Endodermal cell (in vitro differentiated cells): ENCODE measurements around the gene TM4SF18. TPM values are rescaled to one million over a fixed set of nuclear protein-coding genes. Genes with fewer than 3 reads are reported as not detected.

ENCODE experiments used
- DNase-seq: peaks from one replicate; pipeline ENCODE4 v3.0.0-alpha.2; 2017
- H3K27ac ChIP-seq: 2 replicates; pipeline ENCODE4 v1.5.1; 2013; ENCODE audit warnings: mild to moderate bottlenecking, low read depth, low read length, moderate library complexity
- H3K27me3 ChIP-seq: 2 replicates; pipeline ENCODE4 v1.6.1; 2013; ENCODE audit warnings: mild to moderate bottlenecking, low read length, moderate library complexity; ENCODE audit not compliant: insufficient read depth, control insufficient read depth, poor library complexity, severe bottlenecking
- H3K36me3 ChIP-seq: 2 replicates; pipeline ENCODE4 v1.7.0; 2013; ENCODE audit warnings: mild to moderate bottlenecking, low read length, moderate library complexity; ENCODE audit not compliant: control insufficient read depth, insufficient read depth
- H3K4me1 ChIP-seq: one replicate; pipeline ENCODE4 v1.7.0; 2013; ENCODE audit warnings: low read length; ENCODE audit not compliant: control insufficient read depth, insufficient read depth
- H3K4me3 ChIP-seq: 2 replicates; pipeline ENCODE4 v1.5.1; 2013; ENCODE audit warnings: mild to moderate bottlenecking, low read length, moderate library complexity
- H3K9ac ChIP-seq: 2 replicates; pipeline ENCODE4 v1.6.1; 2013; ENCODE audit warnings: mild to moderate bottlenecking, low read length, moderate library complexity; ENCODE audit not compliant: poor library complexity, severe bottlenecking; ENCODE audit errors: extremely low read depth
- H3K9me3 ChIP-seq: 2 replicates; pipeline ENCODE4 v1.6.1; 2013; ENCODE audit warnings: mild to moderate bottlenecking, low read length, moderate library complexity; ENCODE audit not compliant: control insufficient read depth
- H3K27ac Mint-ChIP-seq: 2 replicates; pipeline ENCODE4 v1.8.0; 2020; ENCODE audit warnings: mixed read lengths
- H3K27me3 Mint-ChIP-seq: 2 replicates; pipeline ENCODE4 v1.8.0; 2021; ENCODE audit warnings: mild to moderate bottlenecking, mixed read lengths; ENCODE audit not compliant: insufficient read depth
- H3K36me3 Mint-ChIP-seq: 2 replicates; pipeline ENCODE4 v1.8.0; 2020; ENCODE audit warnings: low read depth, mixed read lengths
- H3K4me1 Mint-ChIP-seq: 2 replicates; pipeline ENCODE4 v1.8.0; 2020; ENCODE audit warnings: mixed read lengths
- H3K4me3 Mint-ChIP-seq: 2 replicates; pipeline ENCODE4 v1.8.0; 2020; ENCODE audit warnings: mild to moderate bottlenecking, moderate library complexity, mixed read lengths
- H3K9me3 Mint-ChIP-seq: 2 replicates; pipeline ENCODE4 v1.8.0; 2020; ENCODE audit warnings: mild to moderate bottlenecking, mixed read lengths
- CTCF ChIP-seq: fragments of 200-600 bp; sonication (generic); conservative IDR thresholded peaks from 2 replicates; pipeline ENCODE4 v1.5.0; 2021; ENCODE audit warnings: antibody characterized with exemption, mild to moderate bottlenecking
- WGBS, 2 experiments: methylation state at CpG; one replicate each; pipeline versions ENCODE4 v1.1.5 to v1.1.7; 2013; ENCODE audit warnings: missing lambda C conversion rate in 2 of 2, mixed read lengths in 1 of 2; ENCODE audit not compliant: insufficient coverage in 1 of 2, insufficient read length in 1 of 2; 5-methylcytosine and 5-hydroxymethylcytosine counted together
- total RNA-seq, 2 donors: library from RNA; stranded (reverse); fragmentation: NEBNext Ultra II Directional in 1 of 2; extraction: Animal tissue kit (Norgen Biotek cat#: 25700) in 1 of 2; gene quantifications; 2 replicates in 1 of 2; 3 replicates in 1 of 2; pipeline ENCODE4 v1.2.1, GENCODE V29; 2021

TM4SF18 gene
- total RNA-seq, 2 donors from 2014 or later = 0.58 to 0.62 TPM

- Histone ChIP-seq H3K9me3 (no peaks in the 10 kb centered on the region), H3K36me3 (no peaks in the 10 kb centered on the region), H3K4me3 (no peak overlapping the region), H3K9ac (no peak overlapping the region), H3K27ac (no peak overlapping the region), H3K4me1 (peaks cover 17% of the 10 kb centered on the region), H3K27me3 (no peaks in the 10 kb centered on the region)
- peak overlapping the region; percentile 78 for H3K27ac Mint-ChIP-seq
- H3K9me3 Mint-ChIP-seq = no peaks in the 10 kb centered on the region
- no peak for DNase-seq
- no peaks in the 10 kb centered on the region for H3K27me3 Mint-ChIP-seq
- WGBS, 2 experiments = 44 to 49% methylated on average over 3 of the region's 3 CpGs
- no peak for TF ChIP-seq CTCF
- peaks cover 26% of the 10 kb centered on the region for H3K4me1 Mint-ChIP-seq
- H3K36me3 Mint-ChIP-seq = no peaks in the 10 kb centered on the region
- no peak overlapping the region for H3K4me3 Mint-ChIP-seq
These were observed 36.8 kb upstream of the TM4SF18 start for GRCh38 chr3:149369991-149370866.

- Mint-ChIP-seq H3K9me3 (no peaks in the 10 kb centered on the region), H3K27me3 (no peaks in the 10 kb centered on the region), H3K4me3 (no peak overlapping the region), H3K4me1 (peaks cover 26% of the 10 kb centered on the region), H3K27ac (no peak overlapping the region), H3K36me3 (no peaks in the 10 kb centered on the region)
- Histone ChIP-seq H3K4me3 (no peak overlapping the region), H3K27ac (no peak overlapping the region), H3K27me3 (no peaks in the 10 kb centered on the region), H3K9ac (no peak overlapping the region), H3K9me3 (no peaks in the 10 kb centered on the region), H3K4me1 (peaks cover 17% of the 10 kb centered on the region), H3K36me3 (no peaks in the 10 kb centered on the region)
- no peak for TF ChIP-seq CTCF
- WGBS, 2 experiments = 78 to 79% methylated on average over 4 to 6 of the region's 6 CpGs
- DNase-seq = no peak
These were observed 35.5 kb upstream of the TM4SF18 start for GRCh38 chr3:149368674-149369497.

GRCh38 chr3:149368201-149368673 lies 34.8 kb upstream of the TM4SF18 start:
- peaks cover 22% of the 10 kb centered on the region for H3K4me1 Mint-ChIP-seq
- H3K9me3 Mint-ChIP-seq = no peaks in the 10 kb centered on the region
- TF ChIP-seq CTCF = no peak
- Histone ChIP-seq H3K9ac (no peak overlapping the region), H3K27ac (no peak overlapping the region), H3K4me1 (peaks cover 13% of the 10 kb centered on the region), H3K27me3 (no peaks in the 10 kb centered on the region), H3K9me3 (no peaks in the 10 kb centered on the region), H3K36me3 (no peaks in the 10 kb centered on the region), H3K4me3 (no peak overlapping the region)
- H3K36me3 Mint-ChIP-seq = no peaks in the 10 kb centered on the region
- H3K27me3 Mint-ChIP-seq = no peaks in the 10 kb centered on the region
- no peak overlapping the region for H3K27ac Mint-ChIP-seq
- no peak overlapping the region for H3K4me3 Mint-ChIP-seq
- WGBS, 2 experiments = 87 to 100% methylated on average over 1 to 6 of the region's 6 CpGs
- no peak for DNase-seq
